Ishikawa (cell line): ENCODE results near the gene CUL9.

ENCODE experiments used
- CEBPB ChIP-seq: IDR thresholded peaks from 2 replicates; pipeline ENCODE4 v1.6.1; 2012
- CREB1 ChIP-seq: IDR thresholded peaks from 2 replicates; pipeline ENCODE4 v1.6.1; 2012; ENCODE audit warnings: low read depth
- EGR1 ChIP-seq: IDR thresholded peaks from 2 replicates; pipeline ENCODE4 v1.6.1; 2012
- EP300 ChIP-seq: IDR thresholded peaks from 2 replicates; pipeline ENCODE4 v1.6.1; 2012; ENCODE audit warnings: borderline replicate concordance
- FOXM1 ChIP-seq: IDR thresholded peaks from 2 replicates; pipeline ENCODE4 v1.6.1; 2012; ENCODE audit warnings: low read depth, borderline replicate concordance
- NFIC ChIP-seq: IDR thresholded peaks from 2 replicates; pipeline ENCODE4 v1.6.1; 2012
- RAD21 ChIP-seq: IDR thresholded peaks from 2 replicates; pipeline ENCODE4 v1.6.1; 2012; ENCODE audit warnings: low read depth
- TAF1 ChIP-seq: IDR thresholded peaks from 2 replicates; pipeline ENCODE4 v1.6.1; 2012; ENCODE audit warnings: low read depth, mild to moderate bottlenecking
- TCF12 ChIP-seq: IDR thresholded peaks from 2 replicates; pipeline ENCODE4 v1.6.1; 2012; ENCODE audit warnings: low read depth
- TEAD4 ChIP-seq: IDR thresholded peaks from 2 replicates; pipeline ENCODE4 v1.6.1; 2012
- YY1 ChIP-seq: IDR thresholded peaks from 2 replicates; pipeline ENCODE4 v1.6.1; 2012; ENCODE audit warnings: low read depth
- ZBTB7A ChIP-seq: IDR thresholded peaks from 2 replicates; pipeline ENCODE4 v1.6.1; 2012; ENCODE audit warnings: low read depth
- TF ChIP-seq, protein P1 (sequence below): IDR thresholded peaks from 2 replicates; pipeline ENCODE4 v1.6.1; 2012; ENCODE audit warnings: low read depth, mild to moderate bottlenecking
- TF ChIP-seq, protein P2 (sequence below): IDR thresholded peaks from 2 replicates; pipeline ENCODE4 v1.6.1; 2012
- TF ChIP-seq, protein P3 (sequence below): IDR thresholded peaks from 2 replicates; pipeline ENCODE4 v1.6.1; 2012

CUL9 gene

DNA sequence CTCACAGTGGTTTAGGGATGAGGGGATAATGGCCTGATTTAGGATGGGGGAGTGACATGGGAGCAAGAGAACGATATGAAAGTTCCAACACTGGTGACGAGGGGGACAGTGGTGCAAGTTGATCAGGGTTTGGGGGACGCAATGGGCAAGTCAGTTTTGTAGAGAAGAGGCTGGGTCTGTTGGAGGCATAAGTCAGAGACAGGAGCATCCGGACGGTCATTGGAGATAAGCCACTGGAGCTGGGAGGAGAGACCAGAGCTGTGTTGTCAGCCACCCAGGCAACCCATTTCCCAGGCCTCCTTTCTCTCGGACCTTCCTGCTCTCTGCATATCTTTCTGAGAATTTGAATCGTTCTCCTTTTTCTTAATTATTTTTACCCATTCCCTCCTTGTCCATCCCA lies 37.8 kb downstream of the CUL9 start:
- TF ChIP-seq RAD21 (no peak), ZBTB7A (no peak), CREB1 (no peak)

DNA sequence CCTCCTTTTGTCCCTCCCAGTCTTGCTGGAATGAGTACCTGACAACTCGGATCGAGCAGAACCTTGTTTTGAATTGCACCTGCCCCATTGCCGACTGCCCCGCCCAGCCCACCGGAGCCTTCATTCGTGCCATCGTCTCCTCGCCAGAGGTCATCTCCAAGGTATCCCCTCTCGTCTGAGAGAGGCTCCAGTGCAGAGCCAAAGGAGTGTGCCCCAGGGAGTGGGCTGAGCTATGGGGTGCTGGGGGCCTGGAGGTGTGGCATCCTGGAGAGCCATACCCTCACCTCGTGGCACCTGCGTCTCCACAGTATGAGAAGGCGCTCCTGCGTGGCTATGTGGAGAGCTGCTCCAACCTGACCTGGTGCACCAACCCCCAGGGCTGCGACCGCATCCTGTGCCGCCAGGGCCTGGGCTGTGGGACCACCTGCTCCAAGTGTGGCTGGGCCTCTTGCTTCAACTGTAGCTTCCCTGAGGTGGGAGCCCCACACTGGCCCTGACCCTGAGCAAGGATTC lies 38.5 kb downstream of the CUL9 start:
- TF ChIP-seq FOXM1 (no peak), CREB1 (no peak), YY1 (no peak), TEAD4 (no peak), RAD21 (no peak), TCF12 (no peak), EP300 (no peak), EGR1 (no peak), NFIC (no peak), ZBTB7A (no peak), TAF1 (no peak), CEBPB (no peak)
- TF ChIP-seq, protein P1, sequence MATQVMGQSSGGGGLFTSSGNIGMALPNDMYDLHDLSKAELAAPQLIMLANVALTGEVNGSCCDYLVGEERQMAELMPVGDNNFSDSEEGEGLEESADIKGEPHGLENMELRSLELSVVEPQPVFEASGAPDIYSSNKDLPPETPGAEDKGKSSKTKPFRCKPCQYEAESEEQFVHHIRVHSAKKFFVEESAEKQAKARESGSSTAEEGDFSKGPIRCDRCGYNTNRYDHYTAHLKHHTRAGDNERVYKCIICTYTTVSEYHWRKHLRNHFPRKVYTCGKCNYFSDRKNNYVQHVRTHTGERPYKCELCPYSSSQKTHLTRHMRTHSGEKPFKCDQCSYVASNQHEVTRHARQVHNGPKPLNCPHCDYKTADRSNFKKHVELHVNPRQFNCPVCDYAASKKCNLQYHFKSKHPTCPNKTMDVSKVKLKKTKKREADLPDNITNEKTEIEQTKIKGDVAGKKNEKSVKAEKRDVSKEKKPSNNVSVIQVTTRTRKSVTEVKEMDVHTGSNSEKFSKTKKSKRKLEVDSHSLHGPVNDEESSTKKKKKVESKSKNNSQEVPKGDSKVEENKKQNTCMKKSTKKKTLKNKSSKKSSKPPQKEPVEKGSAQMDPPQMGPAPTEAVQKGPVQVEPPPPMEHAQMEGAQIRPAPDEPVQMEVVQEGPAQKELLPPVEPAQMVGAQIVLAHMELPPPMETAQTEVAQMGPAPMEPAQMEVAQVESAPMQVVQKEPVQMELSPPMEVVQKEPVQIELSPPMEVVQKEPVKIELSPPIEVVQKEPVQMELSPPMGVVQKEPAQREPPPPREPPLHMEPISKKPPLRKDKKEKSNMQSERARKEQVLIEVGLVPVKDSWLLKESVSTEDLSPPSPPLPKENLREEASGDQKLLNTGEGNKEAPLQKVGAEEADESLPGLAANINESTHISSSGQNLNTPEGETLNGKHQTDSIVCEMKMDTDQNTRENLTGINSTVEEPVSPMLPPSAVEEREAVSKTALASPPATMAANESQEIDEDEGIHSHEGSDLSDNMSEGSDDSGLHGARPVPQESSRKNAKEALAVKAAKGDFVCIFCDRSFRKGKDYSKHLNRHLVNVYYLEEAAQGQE: no peak
- TF ChIP-seq, protein P2, sequence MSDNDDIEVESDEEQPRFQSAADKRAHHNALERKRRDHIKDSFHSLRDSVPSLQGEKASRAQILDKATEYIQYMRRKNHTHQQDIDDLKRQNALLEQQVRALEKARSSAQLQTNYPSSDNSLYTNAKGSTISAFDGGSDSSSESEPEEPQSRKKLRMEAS: no peak
- TF ChIP-seq, protein P3, sequence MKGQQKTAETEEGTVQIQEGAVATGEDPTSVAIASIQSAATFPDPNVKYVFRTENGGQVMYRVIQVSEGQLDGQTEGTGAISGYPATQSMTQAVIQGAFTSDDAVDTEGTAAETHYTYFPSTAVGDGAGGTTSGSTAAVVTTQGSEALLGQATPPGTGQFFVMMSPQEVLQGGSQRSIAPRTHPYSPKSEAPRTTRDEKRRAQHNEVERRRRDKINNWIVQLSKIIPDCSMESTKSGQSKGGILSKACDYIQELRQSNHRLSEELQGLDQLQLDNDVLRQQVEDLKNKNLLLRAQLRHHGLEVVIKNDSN: no peak

- no peak for TF ChIP-seq EP300
- no peak for TF ChIP-seq CEBPB
- TF ChIP-seq, protein P2: no peak
- no peak for TF ChIP-seq FOXM1
- TF ChIP-seq, protein P1: no peak
- TF ChIP-seq YY1: no peak
- TF ChIP-seq ZBTB7A: no peak
- no peak for TF ChIP-seq TAF1
- no peak for TF ChIP-seq EGR1
- TF ChIP-seq, protein P3: no peak
- TF ChIP-seq RAD21: no peak
- no peak for TF ChIP-seq TEAD4
Measured at GRCh38 chr6:43221046-43221972, 39.3 kb downstream of the CUL9 start.

- TF ChIP-seq, protein P1: no peak
- TF ChIP-seq ZBTB7A (no peak), TCF12 (no peak), CREB1 (no peak), RAD21 (no peak), TEAD4 (no peak), EGR1 (no peak), CEBPB (no peak), NFIC (no peak), YY1 (no peak), EP300 (no peak), TAF1 (no peak), FOXM1 (no peak)
- TF ChIP-seq, protein P2: no peak
- TF ChIP-seq, protein P3: no peak
Measured at GRCh38 chr6:43222418-43223059, 40.5 kb downstream of the CUL9 start.
